Mucosa of stomach (tissue), 1 donor: ENCODE data around the gene DPH5.
"Not testable (repeated sequence)": the region's sequence is repeated elsewhere in the genome, so short reads cannot be mapped to it uniquely, and the experiment has no call there.

Experiments used
- H3K27me3 ChIP-seq: one replicate; pipeline ENCODE4 v1.7.0; 2013; ENCODE audit warnings: mild to moderate bottlenecking, low read length; ENCODE audit not compliant: control insufficient read depth, insufficient read depth
- H3K36me3 ChIP-seq: one replicate; pipeline ENCODE4 v1.7.0; 2013; ENCODE audit warnings: low read length; ENCODE audit not compliant: control insufficient read depth, insufficient read depth
- H3K4me1 ChIP-seq: one replicate; pipeline ENCODE4 v1.7.0; 2013; ENCODE audit warnings: mild to moderate bottlenecking, low read length; ENCODE audit not compliant: control insufficient read depth, insufficient read depth
- H3K4me3 ChIP-seq: one replicate; pipeline ENCODE4 v1.7.0; 2013; ENCODE audit warnings: low read length
- H3K9ac ChIP-seq: one replicate; pipeline ENCODE4 v1.7.0; 2013; ENCODE audit warnings: mild to moderate bottlenecking, low read length, moderate library complexity
- H3K9me3 ChIP-seq: one replicate; pipeline ENCODE4 v1.7.0; 2013; ENCODE audit warnings: mild to moderate bottlenecking, low read length, moderate library complexity; ENCODE audit not compliant: control insufficient read depth
- donor health status: Pancreatic carcinoma.

DPH5 gene

DNA sequence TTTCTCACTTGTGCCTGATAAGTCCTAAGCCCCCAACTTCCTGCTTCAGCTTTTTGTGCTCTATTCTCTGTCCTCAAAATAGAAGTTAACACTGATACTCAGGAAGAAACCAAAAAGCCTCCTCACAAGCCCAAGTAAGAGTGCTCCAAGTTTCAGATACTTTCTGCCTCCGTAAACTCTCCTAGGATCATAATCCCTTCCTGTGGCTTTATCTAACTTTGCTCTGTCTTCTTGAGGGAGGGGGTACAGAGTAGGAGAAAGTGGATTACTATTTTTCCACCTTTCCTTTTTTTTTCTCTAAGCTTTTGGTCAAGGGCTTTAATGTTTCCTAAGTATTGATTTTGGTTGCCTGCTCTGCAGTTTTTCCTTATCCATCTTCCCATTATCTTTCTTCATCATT is 54.6 kb downstream of the DPH5 start:
- Histone ChIP-seq H3K4me3 (no peak overlapping the region), H3K9ac (no peak overlapping the region), H3K36me3 (no peaks in the 10 kb centered on the region), H3K4me1 (no peaks in the 10 kb centered on the region), H3K27me3 (no peaks in the 10 kb centered on the region), H3K9me3 (no peaks in the 10 kb centered on the region)

DNA sequence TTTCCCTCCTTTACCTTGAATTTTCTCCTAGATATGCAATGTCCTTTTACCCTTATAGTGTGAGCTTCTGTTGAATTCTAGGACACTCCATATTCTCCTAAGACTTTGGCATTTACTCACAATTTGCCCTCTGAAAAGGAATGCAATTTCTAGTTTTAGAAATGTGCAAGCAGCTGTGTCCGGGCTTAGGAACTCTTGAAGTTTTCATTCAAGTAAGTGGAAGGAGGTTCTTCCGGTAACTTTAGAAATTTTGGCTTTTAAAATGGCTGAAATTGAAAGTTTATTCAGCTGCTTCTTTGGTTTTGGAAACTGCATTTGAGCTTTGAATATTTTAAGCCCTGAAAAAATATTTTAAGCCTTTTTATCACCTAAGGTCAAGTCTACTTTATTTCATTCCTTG is 56.3 kb downstream of the DPH5 start:
- Histone ChIP-seq H3K27me3 (no peaks in the 10 kb centered on the region), H3K9me3 (no peaks in the 10 kb centered on the region), H3K36me3 (no peaks in the 10 kb centered on the region), H3K4me3 (no peak overlapping the region), H3K4me1 (no peaks in the 10 kb centered on the region), H3K9ac (no peak overlapping the region)

DNA sequence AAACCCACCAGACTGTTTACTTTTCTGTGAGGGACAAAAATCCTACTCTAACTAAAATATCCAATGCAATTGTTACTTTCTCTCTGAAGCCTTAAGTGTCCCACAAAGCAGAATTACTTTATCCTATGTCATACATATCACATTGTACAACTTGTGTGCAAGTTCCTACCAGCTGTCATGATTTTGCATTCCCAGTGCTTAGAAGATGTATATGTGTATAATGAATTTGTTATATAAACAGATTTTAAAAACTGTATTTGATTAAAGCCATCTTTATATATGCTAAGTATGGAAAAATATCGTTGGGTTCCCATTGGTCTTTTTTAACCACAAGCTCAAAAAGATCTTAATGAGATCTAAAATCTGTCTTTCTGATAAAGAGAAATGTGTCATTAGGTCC is 57.0 kb downstream of the DPH5 start:
- H3K4me3 ChIP-seq: no peak overlapping the region
- H3K9me3 ChIP-seq: no peaks in the 10 kb centered on the region
- no peak overlapping the region for H3K9ac ChIP-seq
- H3K36me3 ChIP-seq: no peaks in the 10 kb centered on the region
- H3K27me3 ChIP-seq: no peaks in the 10 kb centered on the region
- no peaks in the 10 kb centered on the region for H3K4me1 ChIP-seq

DNA sequence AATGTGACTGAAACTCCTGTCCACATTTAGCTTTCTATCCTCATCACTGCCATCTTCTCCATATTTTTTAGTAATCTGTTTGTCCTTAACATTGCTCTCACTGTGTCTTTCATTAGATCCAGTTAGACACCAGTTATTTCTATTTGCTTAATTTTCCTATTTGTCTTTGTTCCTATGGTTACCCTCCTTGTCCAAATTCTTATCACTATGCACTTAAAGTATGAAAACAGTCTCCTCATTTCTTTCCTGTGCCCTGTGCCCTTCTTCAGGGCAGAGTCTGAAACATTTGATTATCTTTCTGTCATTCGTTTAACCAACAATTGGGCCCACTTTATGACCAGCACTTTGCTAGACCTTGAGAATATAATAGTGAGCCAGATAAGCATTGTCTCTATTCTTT is 65.5 kb downstream of the DPH5 start:
- no peaks in the 10 kb centered on the region for H3K27me3 ChIP-seq
- H3K4me3 ChIP-seq: no peak overlapping the region
- H3K9me3 ChIP-seq: no peaks in the 10 kb centered on the region
- H3K4me1 ChIP-seq: no peaks in the 10 kb centered on the region
- H3K9ac ChIP-seq: no peak overlapping the region
- H3K36me3 ChIP-seq: no peaks in the 10 kb centered on the region

DNA sequence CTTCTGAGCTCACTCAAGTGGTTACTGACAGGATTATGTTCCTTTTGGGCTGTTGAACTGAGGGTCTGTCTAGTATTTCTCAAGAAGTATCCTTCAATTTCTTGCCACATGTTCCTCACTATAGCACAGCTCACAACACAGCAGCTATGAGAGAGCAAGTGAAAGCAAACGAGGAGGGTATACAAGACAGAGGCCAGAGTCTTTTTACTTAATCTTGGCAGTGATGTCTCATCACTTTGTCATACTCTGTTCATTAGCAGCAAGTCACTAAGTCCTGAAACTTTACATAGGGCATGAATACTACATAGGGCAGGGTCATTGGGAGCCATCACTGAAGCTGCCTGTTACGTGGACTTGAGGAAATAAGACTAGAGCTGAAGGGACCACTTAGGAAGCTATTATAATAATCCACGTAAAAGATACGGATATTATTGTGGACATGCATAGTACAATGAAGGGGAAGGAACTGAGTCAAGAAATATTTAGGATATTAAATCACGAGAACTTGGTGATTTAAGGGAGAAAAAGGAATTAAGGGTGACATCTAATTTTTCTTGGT is 66.0 kb downstream of the DPH5 start:
- Histone ChIP-seq H3K9me3 (no peaks in the 10 kb centered on the region), H3K4me3 (no peak overlapping the region), H3K4me1 (no peaks in the 10 kb centered on the region), H3K9ac (no peak overlapping the region), H3K27me3 (no peaks in the 10 kb centered on the region), H3K36me3 (no peaks in the 10 kb centered on the region)

DNA sequence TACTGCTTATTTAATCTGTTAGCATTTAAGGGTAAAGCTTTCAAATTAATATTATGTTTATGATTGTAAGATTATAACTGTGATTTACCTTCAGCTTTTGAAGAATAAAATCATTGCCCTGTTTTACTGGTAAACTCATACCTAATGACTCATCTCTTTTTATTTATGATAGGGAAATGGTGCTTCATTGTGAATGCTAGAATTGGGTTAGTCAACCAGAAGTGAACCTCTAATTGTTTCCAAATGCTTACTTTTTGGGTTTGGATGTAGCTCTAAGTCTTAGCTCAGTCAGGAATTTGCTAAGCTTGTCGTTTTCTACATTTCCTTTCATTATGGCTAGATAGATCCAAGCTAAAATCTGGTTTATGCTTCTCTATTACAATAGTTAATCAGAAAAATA is 70.3 kb downstream of the DPH5 start:
- no peaks in the 10 kb centered on the region for H3K9me3 ChIP-seq
- H3K27me3 ChIP-seq: no peaks in the 10 kb centered on the region
- no peaks in the 10 kb centered on the region for H3K36me3 ChIP-seq
- no peak overlapping the region for H3K9ac ChIP-seq
- H3K4me3 ChIP-seq: no peak overlapping the region
- H3K4me1 ChIP-seq: no peaks in the 10 kb centered on the region

DNA sequence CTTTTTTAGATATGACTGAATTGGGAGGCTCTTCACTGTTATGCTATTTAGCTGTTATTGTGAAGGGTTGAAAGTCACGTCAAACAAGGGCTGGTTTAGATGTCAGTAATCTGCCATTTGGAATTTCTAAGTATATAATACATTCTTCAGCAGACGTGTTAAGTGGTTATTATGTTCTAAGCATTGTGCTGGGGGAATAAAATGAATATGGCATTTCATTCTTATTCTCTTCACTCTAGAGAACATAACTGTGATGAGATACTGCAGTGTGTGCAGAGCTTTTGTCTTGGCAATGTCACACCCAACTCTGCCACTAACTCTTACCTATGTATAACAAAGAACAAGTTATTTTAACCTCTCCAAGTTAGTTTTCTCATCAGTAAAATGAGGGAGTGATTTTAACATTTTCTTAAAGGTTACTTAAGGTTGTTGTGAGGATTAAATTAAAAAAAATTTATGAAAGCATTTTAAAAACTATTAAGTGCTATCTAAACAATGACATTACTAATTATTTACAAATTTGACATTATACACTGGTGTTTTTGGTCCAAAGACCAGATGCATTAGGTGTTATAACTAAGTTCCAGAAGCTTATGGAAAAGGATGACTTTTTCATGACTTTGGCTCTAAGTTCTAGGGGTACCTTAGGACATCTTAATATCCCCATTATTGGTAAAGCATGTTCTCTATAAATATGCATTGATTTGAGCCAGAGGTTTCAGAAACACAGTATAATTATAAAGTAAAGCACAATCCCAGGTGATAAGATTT is 71.4 kb downstream of the DPH5 start:
- Histone ChIP-seq H3K36me3 (no peaks in the 10 kb centered on the region), H3K4me1 (peaks cover 9% of the 10 kb centered on the region), H3K4me3 (no peak overlapping the region), H3K27me3 (no peaks in the 10 kb centered on the region), H3K9me3 (no peaks in the 10 kb centered on the region), H3K9ac (no peak overlapping the region)

DNA sequence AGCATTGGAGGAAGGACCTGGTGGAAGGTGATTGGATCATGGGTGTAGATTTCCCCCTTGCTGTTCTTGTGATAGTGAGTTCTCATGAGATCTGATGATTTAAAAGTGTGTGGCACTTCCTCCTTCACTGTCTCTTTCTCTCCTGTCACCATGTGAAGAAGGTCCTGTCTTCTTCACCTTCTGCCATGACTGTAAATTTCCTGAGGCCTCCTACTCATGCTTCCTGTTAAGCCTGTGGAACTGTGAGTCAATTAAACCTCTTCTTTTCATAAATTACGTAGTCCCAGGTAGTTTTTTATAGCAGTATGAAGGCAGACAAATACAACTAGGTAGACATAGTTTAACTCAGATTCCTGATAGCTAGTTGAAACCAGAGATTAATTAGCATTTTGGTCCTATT is 72.6 kb downstream of the DPH5 start:
- not testable (repeated sequence) for H3K4me1 ChIP-seq, H3K4me3 ChIP-seq, H3K9ac ChIP-seq, H3K9me3 ChIP-seq, H3K36me3 ChIP-seq, H3K27me3 ChIP-seq

DNA sequence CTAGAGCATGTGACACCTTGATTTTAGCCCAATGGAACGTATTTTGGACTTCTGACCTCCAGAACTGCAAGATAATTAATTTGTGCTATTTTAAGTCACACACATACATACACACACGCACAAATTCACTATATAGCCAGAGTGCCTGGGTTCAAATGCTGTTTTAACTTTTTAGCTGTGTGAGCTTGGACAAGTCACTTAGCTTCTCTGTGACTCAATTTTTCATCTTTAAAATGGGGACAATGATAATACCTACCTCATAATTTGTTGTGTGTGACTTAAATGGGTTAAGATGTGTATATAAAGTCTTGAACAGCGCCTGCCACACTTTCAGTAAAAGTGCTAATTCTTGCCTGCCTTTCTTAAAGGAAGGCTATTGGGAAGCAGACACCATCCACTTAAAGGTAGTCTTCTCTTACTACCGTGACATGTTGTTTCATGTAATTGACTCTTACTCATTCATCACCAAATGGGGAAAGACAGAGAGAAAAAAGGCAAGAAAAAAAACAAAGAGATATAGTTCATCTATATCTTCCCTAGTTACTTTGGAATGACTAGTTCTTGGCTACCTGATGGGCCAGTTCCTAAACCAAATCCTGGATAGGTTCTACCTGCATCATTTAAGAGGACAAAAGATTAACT is 73.4 kb downstream of the DPH5 start:
- Histone ChIP-seq H3K36me3 (no peaks in the 10 kb centered on the region), H3K9ac (no peak overlapping the region), H3K4me1 (peaks cover 10% of the 10 kb centered on the region), H3K27me3 (no peaks in the 10 kb centered on the region), H3K9me3 (no peaks in the 10 kb centered on the region), H3K4me3 (no peak overlapping the region)

DNA sequence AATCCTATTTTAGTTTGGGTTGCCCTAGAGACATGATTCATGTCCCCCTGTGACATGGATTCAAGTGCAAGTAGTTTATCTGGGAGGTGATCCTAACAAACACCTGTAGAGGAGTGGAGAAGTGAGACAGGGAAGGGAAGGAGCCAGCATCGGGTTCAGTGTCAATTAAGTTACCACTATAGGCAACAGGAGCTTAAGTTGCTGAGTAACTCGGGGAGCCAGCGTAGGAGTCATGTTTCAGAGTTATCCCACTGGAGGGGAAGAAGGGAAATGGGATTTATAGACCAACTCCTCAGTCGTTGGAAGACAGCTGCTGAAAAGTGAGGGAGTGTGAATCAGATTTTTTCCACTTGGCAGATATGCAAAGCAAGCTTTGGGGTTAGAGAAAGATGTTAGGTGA is 74.8 kb downstream of the DPH5 start:
- H3K27me3 ChIP-seq: no peaks in the 10 kb centered on the region
- H3K4me1 ChIP-seq: peaks cover 10% of the 10 kb centered on the region
- H3K36me3 ChIP-seq: no peaks in the 10 kb centered on the region
- no peak overlapping the region for H3K9ac ChIP-seq
- H3K4me3 ChIP-seq: no peak overlapping the region
- no peaks in the 10 kb centered on the region for H3K9me3 ChIP-seq

DNA sequence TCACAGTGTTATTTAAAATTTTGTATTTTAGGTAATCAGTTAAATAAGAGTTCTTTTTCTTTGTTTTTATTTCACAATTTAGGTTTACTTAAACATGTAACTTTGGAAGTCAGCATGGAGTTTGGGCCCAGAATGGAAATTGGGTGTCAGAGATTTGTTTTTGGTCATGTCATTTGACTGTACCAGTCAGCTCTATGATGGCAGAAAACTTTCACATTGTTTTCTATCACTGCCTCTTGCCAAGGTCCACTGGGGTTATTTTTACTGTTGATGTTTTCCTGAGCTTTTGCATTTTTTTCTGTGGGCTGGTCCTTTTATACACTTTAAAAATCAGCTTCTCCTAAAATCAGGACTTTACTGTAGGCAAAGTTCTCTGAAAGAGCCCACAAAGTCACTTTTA is 75.2 kb downstream of the DPH5 start:
- no peaks in the 10 kb centered on the region for H3K36me3 ChIP-seq
- H3K4me1 ChIP-seq: peaks cover 10% of the 10 kb centered on the region
- no peak overlapping the region for H3K9ac ChIP-seq
- H3K9me3 ChIP-seq: no peaks in the 10 kb centered on the region
- no peak overlapping the region for H3K4me3 ChIP-seq
- H3K27me3 ChIP-seq: no peaks in the 10 kb centered on the region

DNA sequence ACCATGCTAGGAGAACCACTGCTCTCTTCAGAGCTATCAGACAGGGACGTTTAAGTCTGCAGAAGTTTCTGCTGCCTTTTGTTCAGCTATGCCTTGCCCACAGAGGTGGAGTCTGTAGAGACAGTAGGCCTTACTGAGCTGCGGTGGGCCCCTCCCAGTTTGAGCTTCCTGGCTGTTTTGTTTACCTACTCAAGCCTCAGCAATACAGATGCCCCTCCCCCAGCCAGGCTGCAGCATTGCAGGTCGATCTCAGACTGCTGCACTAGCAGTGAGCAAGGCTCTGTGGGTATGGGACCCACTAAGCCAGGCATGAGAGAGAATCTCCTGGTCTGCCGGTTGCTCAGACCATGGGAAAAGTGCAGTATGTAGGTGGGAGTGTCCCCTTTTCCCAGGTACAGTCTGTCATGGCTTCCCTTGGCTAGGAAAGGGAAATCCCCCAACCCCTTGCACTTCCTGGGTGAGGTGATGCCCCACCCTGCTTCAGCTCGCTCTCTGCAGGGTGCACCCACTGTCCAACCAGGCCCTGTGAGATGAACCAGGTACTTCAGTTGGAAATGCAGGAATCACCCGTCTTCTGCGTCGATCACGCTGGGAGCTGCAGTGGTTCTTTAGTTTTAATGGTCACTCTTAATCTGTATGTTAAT is 75.9 kb downstream of the DPH5 start:
- not testable (repeated sequence) for H3K27me3 ChIP-seq, H3K36me3 ChIP-seq, H3K4me3 ChIP-seq, H3K9ac ChIP-seq, H3K9me3 ChIP-seq, H3K4me1 ChIP-seq
